Liver (tissue), 9 donors: ENCODE data around the gene SIK3. TPM values are rescaled to one million over a fixed set of nuclear protein-coding genes. Genes with fewer than 3 reads are reported as not detected.

Source experiments
- DNase-seq: peaks from one replicate; pipeline ENCODE4 v3.0.0-alpha.2; 2017; ENCODE audit warnings: low spot score
- H3K27ac ChIP-seq, 2 donors: one replicate each; pipeline ENCODE4 v1.7.0; 2013; ENCODE audit warnings: inconsistent platforms in 2 of 2, low read length in 2 of 2, control low read depth in 1 of 2, low read depth in 1 of 2, mild to moderate bottlenecking in 1 of 2
- H3K27me3 ChIP-seq, 4 donors: one replicate each; pipeline versions ENCODE4 v1.6.1 to v1.7.0; 2013; ENCODE audit warnings: low read length in 3 of 4, inconsistent platforms in 1 of 4, mild to moderate bottlenecking in 1 of 4, moderate library complexity in 1 of 4; ENCODE audit not compliant: control insufficient read depth in 4 of 4, insufficient read depth in 4 of 4
- H3K36me3 ChIP-seq, 4 donors: one replicate each; pipeline versions ENCODE4 v1.6.1 to v1.7.0; 2013; ENCODE audit warnings: low read length in 3 of 4, mild to moderate bottlenecking in 3 of 4, low read depth in 1 of 4, moderate library complexity in 1 of 4; ENCODE audit not compliant: control insufficient read depth in 4 of 4, insufficient read depth in 3 of 4
- H3K4me1 ChIP-seq, 4 donors: one replicate each; pipeline versions ENCODE4 v1.6.1 to v1.7.0; 2013; ENCODE audit warnings: low read length in 3 of 4, mild to moderate bottlenecking in 3 of 4, moderate library complexity in 1 of 4; ENCODE audit not compliant: control insufficient read depth in 4 of 4, insufficient read depth in 4 of 4
- H3K4me3 ChIP-seq, 3 donors: one replicate each; pipeline versions ENCODE4 v1.6.1 to v1.7.0; 2013; ENCODE audit warnings: low read length in 3 of 3, control low read depth in 1 of 3, low read depth in 1 of 3, mild to moderate bottlenecking in 1 of 3
- H3K9ac ChIP-seq, 2 donors: one replicate each; pipeline ENCODE4 v1.7.0; 2013; ENCODE audit warnings: low read length in 2 of 2, mild to moderate bottlenecking in 2 of 2, moderate library complexity in 2 of 2, control low read depth in 1 of 2, low read depth in 1 of 2
- H3K9me3 ChIP-seq, 4 donors: one replicate each; pipeline versions ENCODE4 v1.6.1 to v1.7.0; 2013; ENCODE audit warnings: low read length in 3 of 4; ENCODE audit not compliant: control insufficient read depth in 4 of 4
- EGR1 ChIP-seq, 2 donors: IDR thresholded peaks; 2 replicates each; pipeline ENCODE4 v1.6.1; 2016 to 2018; ENCODE audit warnings: antibody characterized with exemption in 2 of 2, low read depth in 2 of 2
- FOXA1 ChIP-seq: IDR thresholded peaks from 2 replicates; pipeline ENCODE4 v1.6.1; 2016; ENCODE audit warnings: antibody characterized with exemption
- FOXA2 ChIP-seq: IDR thresholded peaks from 2 replicates; pipeline ENCODE4 v1.6.1; 2016; ENCODE audit warnings: antibody characterized with exemption
- GABPA ChIP-seq, 2 donors: IDR thresholded peaks in 1 of 2; conservative IDR thresholded peaks in 1 of 2; 2 replicates each; pipeline ENCODE4 v1.6.1; 2016; ENCODE audit warnings: antibody characterized with exemption in 2 of 2, mild to moderate bottlenecking in 1 of 2, moderate library complexity in 1 of 2
- HNF4A ChIP-seq, 2 donors: conservative IDR thresholded peaks; 2 replicates each; pipeline ENCODE4 v1.6.1; 2016; ENCODE audit warnings: antibody characterized with exemption in 2 of 2, mild to moderate bottlenecking in 2 of 2
- HNF4G ChIP-seq: IDR thresholded peaks from 2 replicates; pipeline ENCODE4 v1.6.1; 2016; ENCODE audit warnings: antibody characterized with exemption
- JUND ChIP-seq, 2 donors: IDR thresholded peaks; 2 replicates each; pipeline ENCODE4 v1.6.1; 2016; ENCODE audit warnings: antibody characterized with exemption in 2 of 2
- NR2F2 ChIP-seq: IDR thresholded peaks from 2 replicates; pipeline ENCODE4 v1.6.1; 2016; ENCODE audit warnings: antibody characterized with exemption
- RAD21 ChIP-seq, 2 donors: IDR thresholded peaks; 2 replicates each; pipeline ENCODE4 v1.6.1; 2016; ENCODE audit warnings: antibody characterized with exemption in 2 of 2, mild to moderate bottlenecking in 2 of 2
- RXRA ChIP-seq, 2 donors: IDR thresholded peaks; 2 replicates each; pipeline ENCODE4 v1.6.1; 2017 to 2018; ENCODE audit warnings: antibody characterized with exemption in 2 of 2, mild to moderate bottlenecking in 1 of 2
- SP1 ChIP-seq: IDR thresholded peaks from 2 replicates; pipeline ENCODE4 v1.6.1; 2018; ENCODE audit warnings: antibody characterized with exemption, mild to moderate bottlenecking
- TAF1 ChIP-seq: conservative IDR thresholded peaks from 2 replicates; pipeline ENCODE4 v1.6.1; 2016; ENCODE audit warnings: antibody characterized with exemption, mild to moderate bottlenecking
- YY1 ChIP-seq: IDR thresholded peaks from 2 replicates; pipeline ENCODE4 v1.6.1; 2016; ENCODE audit warnings: antibody characterized with exemption, mild to moderate bottlenecking
- WGBS: extraction: QIAGEN DNeasy Blood & Tissue Kit; methylation state at CpG from one replicate; pipeline ENCODE4 v1.1.7; 2013; 5-methylcytosine and 5-hydroxymethylcytosine counted together
- polyA plus RNA-seq, 2 donors: library from polyadenylated mRNA; stranded (reverse) in 1 of 2; unstranded in 1 of 2; fragments of 200-250 nt in 1 of 2; fragments of >200 nt in 1 of 2; fragmentation: Nextera tagmentation in 1 of 2; extraction: Ambion mirVana in 1 of 2; gene quantifications; one replicate each; pipeline versions ENCODE4 v1.2.1 to v1.2.3, GENCODE V29; 2013 to 2015
- total RNA-seq, 2 donors: library from RNA; depleted of rRNA; stranded (reverse); fragments of >200 nt; gene quantifications; one replicate each; pipeline ENCODE4 v1.2.3, GENCODE V29; 2014
- TF ChIP-seq, protein P1 (sequence below): IDR thresholded peaks from 2 replicates; pipeline ENCODE4 v1.6.1; 2016; ENCODE audit warnings: antibody characterized with exemption
- TF ChIP-seq, protein P2 (sequence below): fragments of 150-350 bp; IDR thresholded peaks from 2 replicates; pipeline ENCODE4 v1.5.1; 2017; ENCODE audit warnings: improper control_type of control experiment, low read depth, low read length; ENCODE audit not compliant: missing input control
- TF ChIP-seq, protein P3 (sequence below): IDR thresholded peaks from 2 replicates; pipeline ENCODE4 v1.6.1; 2016; ENCODE audit warnings: antibody characterized with exemption
- TF ChIP-seq, protein P4 (sequence below): IDR thresholded peaks from 2 replicates; pipeline ENCODE4 v1.6.1; 2016; ENCODE audit warnings: antibody characterized with exemption, mild to moderate bottlenecking
- TF ChIP-seq, protein P5 (sequence below): IDR thresholded peaks from 2 replicates; pipeline ENCODE4 v1.6.1; 2016; ENCODE audit warnings: antibody characterized with exemption
- donor health status: healthy.
- donor health status: healthy.
- donor health status: healthy.
- donor health status: healthy.
- donor health status: healthy.

The SIK3 gene
- total and polyA plus RNA-seq, 4 donors, result 6.9 to 52.4 (median 14.4) TPM

DNA sequence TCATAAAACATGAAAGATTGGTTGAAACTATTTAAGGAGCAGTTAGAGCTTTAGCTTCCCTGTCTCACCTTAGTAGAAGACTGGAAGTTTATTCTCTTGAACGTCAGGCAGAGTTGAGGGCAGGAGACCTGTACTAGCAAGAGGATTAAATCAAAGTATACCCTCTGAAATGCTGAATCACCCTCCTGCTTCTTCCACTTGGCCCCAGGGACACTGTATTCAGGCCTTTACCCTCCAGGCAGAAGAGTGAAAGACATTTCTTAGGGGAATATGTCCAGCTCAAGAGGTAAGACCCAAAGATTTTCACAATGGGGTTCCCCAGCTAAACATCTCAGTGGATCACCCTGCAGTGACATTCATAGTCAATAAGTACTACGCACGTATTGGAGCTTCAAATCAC lies 287.0 kb downstream of the SIK3 start:
- Histone ChIP-seq H3K9me3 (no peaks in the 10 kb centered on the region), H3K27ac (no peak overlapping the region), H3K9ac (no peak overlapping the region), H3K27me3 (no peaks in the 10 kb centered on the region), H3K4me3 (no peak overlapping the region), H3K4me1 (peaks cover 14 to 66% (median 49%) of the 10 kb centered on the region in 4 donors), H3K36me3 (no peaks in the 10 kb centered on the region)
- DNase-seq, result no peak
- WGBS, result 87% methylated on average over 3 of the region's 3 CpGs
- TF ChIP-seq FOXA1 (no peak), FOXA2 (no peak), RAD21 (IDR thresholded peaks at IDR 0.05) (no peak), EGR1 (IDR thresholded peaks at IDR 0.05; ENCODE audit: low read depth in 2 of 2) (no peak)
- TF ChIP-seq, protein P1, sequence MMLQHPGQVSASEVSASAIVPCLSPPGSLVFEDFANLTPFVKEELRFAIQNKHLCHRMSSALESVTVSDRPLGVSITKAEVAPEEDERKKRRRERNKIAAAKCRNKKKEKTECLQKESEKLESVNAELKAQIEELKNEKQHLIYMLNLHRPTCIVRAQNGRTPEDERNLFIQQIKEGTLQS, result no peak
- TF ChIP-seq, protein P2, sequence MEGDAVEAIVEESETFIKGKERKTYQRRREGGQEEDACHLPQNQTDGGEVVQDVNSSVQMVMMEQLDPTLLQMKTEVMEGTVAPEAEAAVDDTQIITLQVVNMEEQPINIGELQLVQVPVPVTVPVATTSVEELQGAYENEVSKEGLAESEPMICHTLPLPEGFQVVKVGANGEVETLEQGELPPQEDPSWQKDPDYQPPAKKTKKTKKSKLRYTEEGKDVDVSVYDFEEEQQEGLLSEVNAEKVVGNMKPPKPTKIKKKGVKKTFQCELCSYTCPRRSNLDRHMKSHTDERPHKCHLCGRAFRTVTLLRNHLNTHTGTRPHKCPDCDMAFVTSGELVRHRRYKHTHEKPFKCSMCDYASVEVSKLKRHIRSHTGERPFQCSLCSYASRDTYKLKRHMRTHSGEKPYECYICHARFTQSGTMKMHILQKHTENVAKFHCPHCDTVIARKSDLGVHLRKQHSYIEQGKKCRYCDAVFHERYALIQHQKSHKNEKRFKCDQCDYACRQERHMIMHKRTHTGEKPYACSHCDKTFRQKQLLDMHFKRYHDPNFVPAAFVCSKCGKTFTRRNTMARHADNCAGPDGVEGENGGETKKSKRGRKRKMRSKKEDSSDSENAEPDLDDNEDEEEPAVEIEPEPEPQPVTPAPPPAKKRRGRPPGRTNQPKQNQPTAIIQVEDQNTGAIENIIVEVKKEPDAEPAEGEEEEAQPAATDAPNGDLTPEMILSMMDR, result no peak

DNA sequence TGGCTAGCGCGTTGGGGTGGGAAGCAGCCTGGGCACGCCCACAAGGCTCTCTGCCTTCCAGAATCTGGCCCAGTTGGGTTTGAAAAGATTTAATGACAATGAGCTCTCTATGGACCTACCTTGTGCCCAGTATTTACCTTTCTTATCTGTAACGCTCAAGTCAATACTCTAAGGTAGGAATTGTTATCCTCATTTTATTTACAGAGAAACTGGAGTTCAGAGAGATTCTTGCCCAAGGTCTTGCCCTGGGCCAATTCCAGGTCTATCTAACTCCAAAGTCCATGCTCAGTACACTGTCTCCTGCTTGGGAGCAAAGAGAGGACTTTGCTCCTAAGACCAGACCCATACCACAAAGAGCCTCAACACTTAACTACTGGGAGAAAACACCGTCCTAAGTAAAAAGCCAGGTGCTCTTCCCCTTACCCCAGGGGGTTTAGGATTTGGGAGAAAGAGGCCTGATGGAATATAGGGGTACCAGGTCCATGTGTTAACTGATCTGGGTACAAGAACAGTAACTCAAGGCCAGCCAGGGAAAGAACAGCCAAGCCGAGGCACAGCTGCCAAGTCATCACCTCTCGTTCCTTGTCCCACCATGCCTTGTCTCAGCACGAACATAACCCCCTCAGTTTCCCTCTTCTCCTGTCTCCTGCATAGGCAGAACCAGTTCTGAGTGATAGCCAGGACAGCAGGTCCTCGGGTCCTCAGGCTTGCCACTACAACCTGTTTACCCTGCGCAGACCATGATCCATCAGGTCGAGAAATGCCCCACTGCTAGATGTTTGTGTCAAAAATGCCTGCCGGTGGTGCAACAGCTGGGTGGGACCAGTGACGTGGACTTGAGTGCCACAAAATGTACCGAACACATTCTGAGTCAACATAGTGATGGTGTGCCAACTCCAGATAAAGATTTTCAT lies 289.7 kb downstream of the SIK3 start:
- peak overlapping the region in 2 of 3 donors; percentile 25 to 41 for H3K4me3 ChIP-seq
- peak overlapping the region; percentile 92 to 94 for H3K27ac ChIP-seq
- no peaks in the 10 kb centered on the region for H3K9me3 ChIP-seq
- H3K36me3 ChIP-seq, result no peaks in the 10 kb centered on the region
- H3K27me3 ChIP-seq, result no peaks in the 10 kb centered on the region
- H3K9ac ChIP-seq, result peak overlapping the region; percentile 49 to 60
- peak; percentile 89 to 97 for TF ChIP-seq RXRA (IDR thresholded peaks at IDR 0.05)
- TF ChIP-seq, protein P3, sequence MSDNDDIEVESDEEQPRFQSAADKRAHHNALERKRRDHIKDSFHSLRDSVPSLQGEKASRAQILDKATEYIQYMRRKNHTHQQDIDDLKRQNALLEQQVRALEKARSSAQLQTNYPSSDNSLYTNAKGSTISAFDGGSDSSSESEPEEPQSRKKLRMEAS, result peak; percentile 40
- TF ChIP-seq HNF4A (conservative IDR thresholded peaks at IDR 0.05), result peak; percentile 95 to 100
- TF ChIP-seq FOXA1, result peak; percentile 92
- peak; percentile 96 for TF ChIP-seq SP1
- TF ChIP-seq TAF1, result peak; percentile 46
- TF ChIP-seq JUND (IDR thresholded peaks at IDR 0.05), result peak; percentile 89 to 92
- TF ChIP-seq, protein P1, result peak; percentile 67
- peak; percentile 97 for TF ChIP-seq NR2F2
- peak; percentile 64 for TF ChIP-seq YY1
- TF ChIP-seq, protein P2, result no peak
- TF ChIP-seq, protein P4, sequence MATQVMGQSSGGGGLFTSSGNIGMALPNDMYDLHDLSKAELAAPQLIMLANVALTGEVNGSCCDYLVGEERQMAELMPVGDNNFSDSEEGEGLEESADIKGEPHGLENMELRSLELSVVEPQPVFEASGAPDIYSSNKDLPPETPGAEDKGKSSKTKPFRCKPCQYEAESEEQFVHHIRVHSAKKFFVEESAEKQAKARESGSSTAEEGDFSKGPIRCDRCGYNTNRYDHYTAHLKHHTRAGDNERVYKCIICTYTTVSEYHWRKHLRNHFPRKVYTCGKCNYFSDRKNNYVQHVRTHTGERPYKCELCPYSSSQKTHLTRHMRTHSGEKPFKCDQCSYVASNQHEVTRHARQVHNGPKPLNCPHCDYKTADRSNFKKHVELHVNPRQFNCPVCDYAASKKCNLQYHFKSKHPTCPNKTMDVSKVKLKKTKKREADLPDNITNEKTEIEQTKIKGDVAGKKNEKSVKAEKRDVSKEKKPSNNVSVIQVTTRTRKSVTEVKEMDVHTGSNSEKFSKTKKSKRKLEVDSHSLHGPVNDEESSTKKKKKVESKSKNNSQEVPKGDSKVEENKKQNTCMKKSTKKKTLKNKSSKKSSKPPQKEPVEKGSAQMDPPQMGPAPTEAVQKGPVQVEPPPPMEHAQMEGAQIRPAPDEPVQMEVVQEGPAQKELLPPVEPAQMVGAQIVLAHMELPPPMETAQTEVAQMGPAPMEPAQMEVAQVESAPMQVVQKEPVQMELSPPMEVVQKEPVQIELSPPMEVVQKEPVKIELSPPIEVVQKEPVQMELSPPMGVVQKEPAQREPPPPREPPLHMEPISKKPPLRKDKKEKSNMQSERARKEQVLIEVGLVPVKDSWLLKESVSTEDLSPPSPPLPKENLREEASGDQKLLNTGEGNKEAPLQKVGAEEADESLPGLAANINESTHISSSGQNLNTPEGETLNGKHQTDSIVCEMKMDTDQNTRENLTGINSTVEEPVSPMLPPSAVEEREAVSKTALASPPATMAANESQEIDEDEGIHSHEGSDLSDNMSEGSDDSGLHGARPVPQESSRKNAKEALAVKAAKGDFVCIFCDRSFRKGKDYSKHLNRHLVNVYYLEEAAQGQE, result peak; percentile 10
- TF ChIP-seq, protein P5, sequence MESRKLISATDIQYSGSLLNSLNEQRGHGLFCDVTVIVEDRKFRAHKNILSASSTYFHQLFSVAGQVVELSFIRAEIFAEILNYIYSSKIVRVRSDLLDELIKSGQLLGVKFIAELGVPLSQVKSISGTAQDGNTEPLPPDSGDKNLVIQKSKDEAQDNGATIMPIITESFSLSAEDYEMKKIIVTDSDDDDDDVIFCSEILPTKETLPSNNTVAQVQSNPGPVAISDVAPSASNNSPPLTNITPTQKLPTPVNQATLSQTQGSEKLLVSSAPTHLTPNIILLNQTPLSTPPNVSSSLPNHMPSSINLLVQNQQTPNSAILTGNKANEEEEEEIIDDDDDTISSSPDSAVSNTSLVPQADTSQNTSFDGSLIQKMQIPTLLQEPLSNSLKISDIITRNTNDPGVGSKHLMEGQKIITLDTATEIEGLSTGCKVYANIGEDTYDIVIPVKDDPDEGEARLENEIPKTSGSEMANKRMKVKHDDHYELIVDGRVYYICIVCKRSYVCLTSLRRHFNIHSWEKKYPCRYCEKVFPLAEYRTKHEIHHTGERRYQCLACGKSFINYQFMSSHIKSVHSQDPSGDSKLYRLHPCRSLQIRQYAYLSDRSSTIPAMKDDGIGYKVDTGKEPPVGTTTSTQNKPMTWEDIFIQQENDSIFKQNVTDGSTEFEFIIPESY, result peak; percentile 52
- TF ChIP-seq GABPA (IDR thresholded peaks at IDR 0.05 in 1 of 2, conservative IDR thresholded peaks at IDR 0.05 in 1 of 2), result no peak
- peak; percentile 94 for TF ChIP-seq FOXA2
- peak; percentile 24 to 50 for TF ChIP-seq RAD21 (IDR thresholded peaks at IDR 0.05)
- peak; percentile 100 for TF ChIP-seq HNF4G
- no peak for TF ChIP-seq EGR1 (IDR thresholded peaks at IDR 0.05; ENCODE audit: low read depth in 2 of 2)
- DNase-seq, result no peak
- H3K4me1 ChIP-seq, result peaks cover 18 to 46% (median 39%) of the 10 kb centered on the region in 4 donors
- 29% methylated on average over 14 of the region's 14 CpGs for WGBS
